Naive thymus-derived CD8-positive, alpha-beta T cell (primary cell): ENCODE data around the gene MAPK12. TPM values are rescaled to one million over a fixed set of nuclear protein-coding genes. Genes with fewer than 3 reads are reported as not detected.

Experiments
- ATAC-seq, 2 donors: fragments of 150-1000 bp; cut with Tn5 transposase in 1 of 2; sonication (Bioruptor Pico), chemical (Tn5 transposase) in 1 of 2; 1 replicate in 1 of 2; 2 replicates in 1 of 2; pipeline ENCODE4 v1.10.0; 2021; ENCODE audit warnings: mild to moderate bottlenecking in 2 of 2, moderate library complexity in 2 of 2
- POLR2A ChIA-PET: fragments of 350-600 bp; sonication (Branson Sonifier 250); formaldehyde crosslinking; loops from one replicate; lab custom pipeline; 2021; ENCODE audit warnings: antibody characterized with exemption; lab: Charles Lee
- DNase-seq, 10 donors: peaks; one replicate each; pipeline versions ENCODE4 v3.0.0 to v3.0.0-alpha.2; 2020 to 2022
- H3K27ac Mint-ChIP-seq, 10 donors: one replicate each; pipeline ENCODE4 v1.8.0; 2020 to 2022; ENCODE audit warnings: mild to moderate bottlenecking in 10 of 10, mixed read lengths in 10 of 10, moderate library complexity in 4 of 10, inconsistent platforms in 1 of 10
- H3K27me3 Mint-ChIP-seq, 5 donors: one replicate each; pipeline ENCODE4 v1.8.0; 2021 to 2022; ENCODE audit warnings: mixed read lengths in 5 of 5
- H3K36me3 Mint-ChIP-seq, 3 donors: one replicate each; pipeline ENCODE4 v1.8.0; 2020 to 2022; ENCODE audit warnings: mixed read lengths in 3 of 3, mild to moderate bottlenecking in 2 of 3, inconsistent platforms in 1 of 3
- H3K4me1 Mint-ChIP-seq, 4 donors: one replicate each; pipeline ENCODE4 v1.8.0; 2021 to 2022; ENCODE audit warnings: mixed read lengths in 4 of 4
- H3K4me3 Mint-ChIP-seq, 10 donors: one replicate each; pipeline ENCODE4 v1.8.0; 2020 to 2022; ENCODE audit warnings: mild to moderate bottlenecking in 10 of 10, mixed read lengths in 10 of 10, moderate library complexity in 6 of 10, inconsistent platforms in 1 of 10
- H3K9me3 Mint-ChIP-seq, 9 donors: one replicate each; pipeline ENCODE4 v1.8.0; 2020 to 2022; ENCODE audit warnings: mixed read lengths in 9 of 9, mild to moderate bottlenecking in 3 of 9, inconsistent platforms in 1 of 9, moderate library complexity in 1 of 9
- polyA plus RNA-seq, 3 donors: library from polyadenylated mRNA; unstranded; fragments of 300-500 nt; fragmentation: Illumina TruSeq; gene quantifications; one replicate each; pipeline ENCODE4 v1.2.3, GENCODE V29; 2021
- total RNA-seq, 8 experiments: library from RNA in 2 of 8; stranded (reverse) in 2 of 8; gene quantifications; one replicate each; pipeline ENCODE4 v1.2.3 and lab custom pipeline; 2021 to 2026

The MAPK12 gene
- total and polyA plus RNA-seq, 5 experiments from 2014 or later = 0.02 to 2.9 (median 1.1) TPM; not detected in 1

- Mint-ChIP-seq H3K4me3 (peak overlapping the region; percentile 45 to 77 (median 61)), H3K27ac (no peak overlapping the region), H3K4me1 (peaks cover 5 to 23% (median 16%) of the 10 kb centered on the region in 4 donors), H3K36me3 (no peaks in the 10 kb centered on the region), H3K9me3 (no peaks in the 10 kb centered on the region), H3K27me3 (peaks cover 0 to 9% (median 1%) of the 10 kb centered on the region in 5 donors)
- ATAC-seq (no peak), DNase-seq (no peak)
- POLR2A ChIA-PET = no interaction called here
These were observed 8.1 kb upstream of the MAPK12 start for GRCh38 chr22:50269573-50269969.

DNA sequence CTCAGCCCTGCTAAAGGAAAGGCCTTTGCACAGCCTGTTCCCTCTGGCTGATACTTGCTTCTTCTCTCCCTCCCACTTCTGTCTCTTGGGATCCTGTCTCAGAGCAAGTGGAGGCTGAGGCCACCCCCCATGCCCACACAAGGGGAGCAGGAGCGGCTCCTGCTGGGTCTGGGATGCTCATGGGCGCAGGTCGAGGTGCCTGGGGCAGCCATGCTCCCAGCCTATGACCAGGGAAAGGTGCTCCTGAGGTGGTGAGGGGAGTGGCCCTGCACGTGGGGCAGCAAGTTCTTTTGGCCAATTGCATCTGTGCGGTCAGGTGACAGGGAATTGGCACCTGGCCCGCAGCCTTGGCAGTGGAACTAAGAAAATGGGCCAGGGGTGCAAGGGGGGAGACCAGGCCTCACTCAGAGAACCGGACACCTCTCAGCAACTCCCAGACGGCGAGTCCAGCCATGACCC, 7.2 kb upstream of the MAPK12 start:
- POLR2A ChIA-PET = no interaction called here
- Mint-ChIP-seq H3K4me3 (peak overlapping the region in 8 of 10 donors; percentile 12 to 77 (median 33)), H3K4me1 (peaks cover 0 to 19% (median 11%) of the 10 kb centered on the region in 4 donors), H3K27me3 (peaks cover 0 to 16% (median 3%) of the 10 kb centered on the region in 5 donors), H3K36me3 (no peaks in the 10 kb centered on the region), H3K9me3 (no peaks in the 10 kb centered on the region), H3K27ac (peak overlapping the region in 2 of 10 donors; percentile 56 to 86)
- ATAC-seq = no peak
- DNase-seq = no peak

DNA sequence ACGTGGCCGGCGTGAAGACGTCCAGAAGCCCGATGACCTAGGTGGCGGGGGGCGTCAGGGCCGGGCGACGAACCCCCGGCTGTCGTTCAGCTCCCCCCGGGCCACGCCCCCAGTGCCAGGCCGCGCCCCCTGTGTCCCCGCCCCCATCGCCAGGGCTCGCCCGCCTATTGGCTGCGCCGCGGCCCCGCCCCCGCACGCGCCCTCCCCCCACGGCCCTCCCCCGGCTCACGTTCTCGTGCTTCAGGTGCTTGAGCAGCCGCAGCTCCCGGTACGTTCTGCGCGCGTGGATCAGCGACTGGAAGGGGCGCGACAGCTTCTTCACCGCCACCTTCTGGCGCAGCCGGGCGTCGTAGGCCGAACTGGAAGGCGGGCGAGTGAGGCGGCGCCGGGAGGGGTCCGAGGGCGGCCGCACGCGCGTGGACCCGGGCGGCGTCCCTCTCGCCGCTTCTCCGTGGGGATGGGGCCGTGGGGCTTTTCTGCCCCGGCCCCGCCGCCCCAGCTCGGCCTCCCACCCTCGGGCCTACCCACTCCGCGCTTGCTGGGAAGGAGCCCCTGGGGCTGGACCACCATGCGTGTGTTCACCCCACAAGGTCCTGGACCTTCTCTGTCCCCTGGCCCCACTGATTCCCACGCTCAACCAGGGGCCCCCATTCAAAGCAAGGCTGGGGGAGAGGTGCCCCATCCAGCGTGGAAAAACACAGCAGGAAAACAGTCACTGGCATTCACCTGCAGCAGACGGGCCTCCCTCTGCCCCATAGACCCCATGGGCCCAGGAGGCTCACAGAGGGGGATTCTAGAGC, 6.3 kb upstream of the MAPK12 start:
- ATAC-seq = peak; percentile 12 to 17
- no peaks in the 10 kb centered on the region for H3K9me3 Mint-ChIP-seq
- H3K36me3 Mint-ChIP-seq = no peaks in the 10 kb centered on the region
- DNase-seq = peak in 6 of 10 donors; percentile 31 to 52 (median 40)
- H3K4me3 Mint-ChIP-seq = peak overlapping the region in 3 of 10 donors; percentile 18 to 45 (median 33)
- H3K4me1 Mint-ChIP-seq = peaks cover 0 to 15% (median 11%) of the 10 kb centered on the region in 4 donors
- H3K27me3 Mint-ChIP-seq = peaks cover 0 to 21% (median 6%) of the 10 kb centered on the region in 5 donors
- POLR2A ChIA-PET = interaction anchor here (1.5 kb wide), 1 partner anchor 60 kb away, joined by 4 read pairs; no protein-coding TSS in a partner anchor
- no peak overlapping the region for H3K27ac Mint-ChIP-seq

- DNase-seq (no peak), ATAC-seq (no peak)
- no peaks in the 10 kb centered on the region for H3K36me3 Mint-ChIP-seq
- peaks cover 4 to 27% (median 12%) of the 10 kb centered on the region in 5 donors for H3K27me3 Mint-ChIP-seq
- H3K4me1 Mint-ChIP-seq = peaks cover 5 to 19% (median 15%) of the 10 kb centered on the region in 4 donors
- H3K9me3 Mint-ChIP-seq = no peaks in the 10 kb centered on the region
- no peak overlapping the region for H3K4me3 Mint-ChIP-seq
- no peak overlapping the region for H3K27ac Mint-ChIP-seq
- POLR2A ChIA-PET = interaction anchor here (1.5 kb wide), 1 partner anchor 61 kb away, joined by 4 read pairs; no protein-coding TSS in a partner anchor
These were observed 5.5 kb upstream of the MAPK12 start for GRCh38 chr22:50266994-50267393.

GRCh38 chr22:50264946-50265669, 3.6 kb upstream of the MAPK12 start:
- POLR2A ChIA-PET = no interaction called here
- peaks cover 7 to 15% (median 10%) of the 10 kb centered on the region in 4 donors for H3K4me1 Mint-ChIP-seq
- H3K27ac Mint-ChIP-seq = no peak overlapping the region
- peak overlapping the region in 2 of 10 donors; percentile 20 to 39 for H3K4me3 Mint-ChIP-seq
- DNase-seq = no peak
- peaks cover 4 to 32% (median 15%) of the 10 kb centered on the region in 5 donors for H3K27me3 Mint-ChIP-seq
- no peaks in the 10 kb centered on the region for H3K36me3 Mint-ChIP-seq
- ATAC-seq = no peak
- no peaks in the 10 kb centered on the region for H3K9me3 Mint-ChIP-seq

- no peak for DNase-seq
- H3K9me3 Mint-ChIP-seq = no peaks in the 10 kb centered on the region
- peaks cover 7 to 15% (median 10%) of the 10 kb centered on the region in 4 donors for H3K4me1 Mint-ChIP-seq
- POLR2A ChIA-PET = no interaction called here
- H3K36me3 Mint-ChIP-seq = no peaks in the 10 kb centered on the region
- H3K27me3 Mint-ChIP-seq = peaks cover 4 to 34% (median 16%) of the 10 kb centered on the region in 5 donors
- ATAC-seq = no peak
- H3K4me3 Mint-ChIP-seq = no peak overlapping the region
- H3K27ac Mint-ChIP-seq = peak overlapping the region in 1 of 10 donors; percentile 43
These were observed 2.7 kb upstream of the MAPK12 start for GRCh38 chr22:50264104-50264745.

DNA sequence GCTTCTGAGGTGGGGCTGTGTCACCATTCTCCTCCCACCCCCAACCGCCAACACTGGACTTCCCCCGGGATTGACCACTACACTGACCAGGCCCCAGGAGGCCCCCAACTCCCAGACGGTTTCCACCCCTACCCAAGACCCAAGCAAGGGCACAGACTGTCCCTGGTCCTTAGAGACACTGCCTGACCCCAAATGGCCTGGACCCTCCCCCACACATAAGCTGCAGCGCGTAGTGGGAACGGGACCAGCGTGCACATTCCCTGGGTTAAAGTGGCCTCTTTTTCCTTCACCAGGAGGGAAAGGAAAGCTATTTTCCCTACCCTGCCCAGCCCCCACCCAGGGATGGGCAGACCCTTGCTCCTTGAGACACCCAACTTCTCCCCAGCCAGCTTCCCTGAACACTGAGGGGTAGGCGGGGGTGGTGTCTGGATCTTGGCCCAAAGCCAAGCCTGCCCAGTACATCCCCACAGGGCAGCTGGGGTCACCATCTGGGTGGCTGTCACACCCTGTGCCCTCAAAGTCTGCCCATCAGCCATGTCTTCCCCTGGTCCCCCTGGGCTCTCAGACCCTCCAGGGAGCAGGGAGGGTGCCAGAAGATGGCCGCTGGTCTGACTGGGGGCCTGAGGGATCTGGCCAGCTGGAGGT, 1.6 kb upstream of the MAPK12 start:
- DNase-seq (no peak), ATAC-seq (no peak)
- H3K4me3 Mint-ChIP-seq = no peak overlapping the region
- peaks cover 5 to 40% (median 19%) of the 10 kb centered on the region in 5 donors for H3K27me3 Mint-ChIP-seq
- H3K9me3 Mint-ChIP-seq = no peaks in the 10 kb centered on the region
- H3K36me3 Mint-ChIP-seq = peaks cover 0 to 2% (median 0%) of the 10 kb centered on the region in 3 donors
- POLR2A ChIA-PET = interaction anchor here (0.6 to 0.8 kb wide), 2 partner anchors 12 to 357 kb away, joined by 3 to 6 read pairs; partner anchors contain the start of gene HDAC10
- H3K27ac Mint-ChIP-seq = no peak overlapping the region
- H3K4me1 Mint-ChIP-seq = peaks cover 7 to 10% (median 8%) of the 10 kb centered on the region in 4 donors

DNA sequence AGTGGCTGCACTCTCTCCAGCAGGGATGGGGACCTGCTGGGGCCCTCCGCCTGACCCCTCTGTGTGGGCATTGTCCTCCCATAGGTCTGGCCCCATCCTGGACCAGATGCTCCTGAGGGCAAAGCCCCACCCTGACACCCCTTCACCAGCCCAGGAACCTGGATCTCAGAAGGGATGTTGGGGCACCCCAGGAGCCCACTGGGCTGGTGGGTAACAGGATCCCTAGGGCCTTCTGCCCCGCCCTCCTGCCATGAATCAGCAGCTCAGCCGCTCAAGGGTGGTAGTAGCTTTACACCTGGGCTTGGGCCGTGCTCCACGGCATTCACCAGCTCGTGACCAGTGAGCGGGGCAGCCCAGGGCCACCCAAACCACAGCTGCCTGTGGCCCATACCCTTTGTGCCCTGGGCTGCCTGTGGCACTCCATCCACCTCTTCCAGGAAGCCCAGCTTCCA, 1.0 kb upstream of the MAPK12 start:
- H3K4me1 Mint-ChIP-seq = peaks cover 6 to 9% (median 8%) of the 10 kb centered on the region in 4 donors
- peak overlapping the region in 1 of 10 donors; percentile 25 for H3K27ac Mint-ChIP-seq
- DNase-seq (no peak), ATAC-seq (no peak)
- POLR2A ChIA-PET = interaction anchor here (0.6 to 0.8 kb wide), 2 partner anchors 12 to 358 kb away, joined by 3 to 6 read pairs; partner anchors contain the start of gene HDAC10
- H3K4me3 Mint-ChIP-seq = peak overlapping the region in 9 of 10 donors; percentile 44 to 75 (median 61)
- H3K9me3 Mint-ChIP-seq = no peaks in the 10 kb centered on the region
- peaks cover 0 to 2% (median 0%) of the 10 kb centered on the region in 3 donors for H3K36me3 Mint-ChIP-seq
- H3K27me3 Mint-ChIP-seq = peaks cover 5 to 40% (median 19%) of the 10 kb centered on the region in 5 donors

DNA sequence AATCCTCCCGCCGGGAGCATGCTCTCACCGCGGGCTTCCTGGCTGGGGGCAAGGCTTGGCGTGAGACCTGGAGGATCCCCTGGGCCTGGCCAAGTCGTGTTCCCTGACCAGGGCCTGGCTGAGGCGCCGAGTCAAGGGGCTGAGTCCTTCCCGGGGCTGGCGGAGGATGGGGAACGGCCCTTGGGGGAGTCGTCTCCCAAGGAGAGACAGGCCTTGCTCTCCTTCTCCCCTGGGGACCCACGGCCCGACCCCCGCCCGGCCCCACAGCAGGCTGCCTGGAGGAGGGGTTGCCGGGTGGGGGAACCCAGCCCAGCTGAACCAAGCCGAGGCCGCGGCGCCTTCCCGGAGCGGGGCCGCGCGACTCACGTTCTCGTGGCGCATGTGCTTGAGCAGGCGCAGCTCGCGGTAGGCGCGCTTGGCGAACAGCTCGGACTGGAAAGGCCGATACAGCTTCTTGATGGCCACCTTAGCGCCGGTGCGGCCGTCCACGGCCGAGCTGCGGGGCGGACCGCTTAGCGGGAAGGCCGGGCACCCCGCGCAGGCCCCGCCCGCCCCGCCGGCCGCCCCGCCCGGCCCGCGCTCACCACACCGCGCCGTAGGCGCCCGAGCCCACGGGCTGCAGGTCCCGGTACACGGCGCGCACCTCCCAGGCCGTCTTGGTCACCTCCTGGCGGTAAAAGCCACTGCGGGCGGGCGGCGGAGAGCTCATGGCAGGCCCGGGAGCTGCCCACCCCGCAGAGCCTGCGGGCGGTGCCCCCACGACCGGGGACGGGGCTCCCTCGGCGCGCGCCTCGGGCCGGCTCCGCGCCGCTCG, 475 bp downstream of the MAPK12 start:
- Mint-ChIP-seq H3K36me3 (peaks cover 0 to 2% (median 0%) of the 10 kb centered on the region in 3 donors), H3K4me3 (no peak overlapping the region), H3K27me3 (peaks cover 5 to 40% (median 19%) of the 10 kb centered on the region in 5 donors), H3K9me3 (no peaks in the 10 kb centered on the region), H3K27ac (no peak overlapping the region), H3K4me1 (peaks cover 6 to 8% (median 7%) of the 10 kb centered on the region in 4 donors)
- ATAC-seq (peak; percentile 55 to 65), DNase-seq (no peak)
- POLR2A ChIA-PET = interaction anchor here (1.0 kb wide), 1 partner anchor 16 kb away, joined by 3 read pairs; the partner anchor contains the start of gene TUBGCP6

GRCh38 chr22:50260434-50260800, 1.1 kb downstream of the MAPK12 start:
- POLR2A ChIA-PET = interaction anchor here (1.0 kb wide), 1 partner anchor 16 kb away, joined by 3 read pairs; the partner anchor contains the start of gene TUBGCP6
- Mint-ChIP-seq H3K36me3 (peaks cover 0 to 2% (median 0%) of the 10 kb centered on the region in 3 donors), H3K4me1 (peaks cover 5 to 8% (median 6%) of the 10 kb centered on the region in 4 donors), H3K9me3 (no peaks in the 10 kb centered on the region), H3K27me3 (peaks cover 5 to 39% (median 19%) of the 10 kb centered on the region in 5 donors), H3K27ac (no peak overlapping the region), H3K4me3 (peak overlapping the region in 1 of 10 donors; percentile 14)
- DNase-seq (no peak), ATAC-seq (no peak)

- H3K4me1 Mint-ChIP-seq = peaks cover 3 to 8% (median 6%) of the 10 kb centered on the region in 4 donors
- ATAC-seq (no peak), DNase-seq (no peak)
- peaks cover 5 to 33% (median 17%) of the 10 kb centered on the region in 5 donors for H3K27me3 Mint-ChIP-seq
- POLR2A ChIA-PET = interaction anchor here (0.6 kb wide), 1 partner anchor 194 kb away, joined by 3 read pairs; no protein-coding TSS in a partner anchor
- H3K36me3 Mint-ChIP-seq = peaks cover 0 to 2% (median 0%) of the 10 kb centered on the region in 3 donors
- no peaks in the 10 kb centered on the region for H3K9me3 Mint-ChIP-seq
- H3K4me3 Mint-ChIP-seq = no peak overlapping the region
- H3K27ac Mint-ChIP-seq = no peak overlapping the region
These were observed 2.2 kb downstream of the MAPK12 start for GRCh38 chr22:50259302-50259701.
